Heart left ventricle (tissue), 16 donors: ENCODE data around the gene RAB19. TPM values are rescaled to one million over a fixed set of nuclear protein-coding genes. Genes with fewer than 3 reads are reported as not detected.
A peak's percentile ranks its signal among the peaks of the same experiment; 100 is the strongest.
"Not testable (repeated sequence)": the region's sequence is repeated elsewhere in the genome, so short reads cannot be mapped to it uniquely, and the experiment has no call there.

Experiments used
- ATAC-seq, 4 donors: fragments of 200-7000 bp; cut with Tn5 transposase; one replicate each; pipeline ENCODE4 v1.9.1; 2020 to 2022; ENCODE audit warnings: moderate library complexity in 4 of 4, mild to moderate bottlenecking in 3 of 4, moderate number of reproducible peaks in 1 of 4
- DNase-seq, 5 donors: peaks; one replicate each; pipeline ENCODE4 v3.0.0-alpha.2; 2020
- H3K27ac ChIP-seq, 12 donors: fragments of 200-600 bp; sonication (generic) in 4 of 12; one replicate each; pipeline versions ENCODE4 v1.5.0 to v1.8.0; 2016 to 2022; ENCODE audit warnings: mild to moderate bottlenecking in 2 of 12
- H3K27me3 ChIP-seq, 9 donors: fragments of 200-600 bp; sonication (generic) in 2 of 9; one replicate each; pipeline versions ENCODE4 v1.5.1 to v1.8.0; 2016 to 2022; ENCODE audit warnings: mild to moderate bottlenecking in 3 of 9
- H3K36me3 ChIP-seq, 9 donors: fragments of 200-600 bp; sonication (generic) in 2 of 9; one replicate each; pipeline versions ENCODE4 v1.5.0 to v1.8.0; 2018 to 2022; ENCODE audit warnings: mild to moderate bottlenecking in 2 of 9
- H3K4me1 ChIP-seq, 12 donors: fragments of 200-600 bp; sonication (generic) in 4 of 12; one replicate each; pipeline versions ENCODE4 v1.5.0 to v1.8.0; 2016 to 2022; ENCODE audit warnings: mild to moderate bottlenecking in 3 of 12
- H3K4me3 ChIP-seq, 12 donors: fragments of 200-600 bp; sonication (generic) in 4 of 12; one replicate each; pipeline versions ENCODE4 v1.5.0 to v1.8.0; 2017 to 2022; ENCODE audit warnings: mild to moderate bottlenecking in 9 of 12, moderate library complexity in 4 of 12
- H3K9me3 ChIP-seq, 12 donors: fragments of 200-600 bp; sonication (generic) in 4 of 12; one replicate each; pipeline versions ENCODE4 v1.5.0 to v1.8.0; 2016 to 2022; ENCODE audit warnings: mild to moderate bottlenecking in 1 of 12
- POLR2A ChIP-seq, 2 donors: fragments of 450-650 bp; IDR thresholded peaks; one replicate each; pipeline ENCODE4 v1.6.1; 2017; ENCODE audit warnings: antibody characterized with exemption in 2 of 2, mild to moderate bottlenecking in 2 of 2, moderate library complexity in 2 of 2
- whole genome bisulfite sequencing, 4 donors: extraction: QIAGEN DNeasy Blood & Tissue Kit in 2 of 4; methylation state at CpG; one replicate each; pipeline versions ENCODE4 v1.1.5 to v1.1.7; 2013 to 2018; 5-methylcytosine and 5-hydroxymethylcytosine counted together
- intact Hi-C, 10 donors: fragments of 100-400 bp; cut with DNase I; formaldehyde crosslinking; loops; one replicate each; pipeline versions ENCODE4 v1.11.1 to v1.14.2; 2022
- polyA plus RNA-seq, 2 donors: library from polyadenylated mRNA; stranded (reverse); fragments of 200-250 nt; gene quantifications; one replicate each; pipeline ENCODE4 v1.2.3, GENCODE V29; 2013
- total RNA-seq, 9 donors: library from RNA; depleted of rRNA in 2 of 9; stranded (reverse); fragments of >200 nt in 2 of 9; fragmentation: NEBNext Ultra II Directional in 3 of 9; extraction: Animal tissue kit (Norgen Biotek cat#: 25700) in 3 of 9; gene quantifications; one replicate each; pipeline versions ENCODE4 v1.1.0 to v1.2.4, GENCODE V29; 2016 to 2023
- TF ChIP-seq, protein P1 (sequence below), 12 donors: fragments of 200-600 bp; sonication (generic) in 4 of 12; IDR thresholded peaks; one replicate each; pipeline versions ENCODE4 v1.5.0 to v1.8.0; 2018 to 2022; ENCODE audit warnings: antibody characterized with exemption in 12 of 12, mild to moderate bottlenecking in 5 of 12
- donor health status: ischemic (EF 13 %, LVEDD 7.1; RV severe dilation, severe dysfunction).
- donor health status: healthy with polysubstance abuse.
- donor health status: DM: no; HTN: yes; CAD: no.
- donor health status: DM: no; HTN: no; CAD: no.
- donor health status: ischemic (EF 25% LVEDD 6.9; RV normal size, moderate dysfunction).
- donor health status: ischemic (EF 25% LVEDD 5.7; RV mildly dilated, moderate dysfunction).
- donor health status: healthy.
- donor health status: DM: yes; HTN: yes; CAD: no.
- donor health status: ischemic (EF 35%, LVEDD 5.7; RV mildly dilated, moderate dysfunction).
- donor health status: nonischemic (EF 11% LVEDD 7.7; RV severe dilation, severe dysfunction).
- donor health status: DM: yes; HTN: yes; CAD: no.
- donor health status: PGD.
- donor health status: ischemic (EF 29% LVEDD 5.4; RV normal size, mild dysfunction).
- donor health status: nonischemic (EF 23%, LVEDD 6.1; RV moderate dilation, normal function).

Gene RAB19
- total and polyA plus RNA-seq, 11 donors = not detected

DNA sequence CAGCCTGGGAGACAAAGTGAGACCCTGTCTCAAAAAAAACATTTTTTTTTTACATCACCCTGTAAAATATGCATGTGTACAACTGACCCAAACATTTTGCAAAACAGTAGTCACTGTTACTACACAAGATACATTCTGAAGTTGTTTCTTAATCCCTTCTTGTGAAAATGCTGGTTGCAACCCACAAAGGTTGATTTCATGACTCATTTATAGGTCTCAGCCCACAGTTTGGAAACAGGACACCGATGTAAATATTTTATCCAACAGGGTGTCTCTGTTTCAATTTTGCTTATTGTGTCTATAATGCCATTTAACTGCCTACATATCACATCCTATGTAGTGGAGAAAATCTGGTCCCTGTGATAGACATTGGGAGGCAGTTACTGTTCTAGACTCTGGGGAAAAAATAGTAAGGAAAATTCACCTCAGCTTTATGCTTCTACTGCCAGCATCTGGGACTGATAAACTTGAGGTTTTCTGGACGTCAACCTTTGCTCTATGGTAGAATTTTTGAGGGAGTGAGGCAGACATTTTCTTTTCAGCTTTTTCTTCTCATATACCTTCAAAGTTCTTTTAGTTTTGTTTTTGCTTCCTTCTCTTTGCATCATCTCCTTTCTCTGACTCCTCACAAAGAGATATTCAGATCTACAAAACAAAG lies 1.6 kb upstream of the RAB19 start:
- Histone ChIP-seq H3K9me3 (no peaks in the 10 kb centered on the region), H3K4me3 (no peak overlapping the region), H3K27me3 (peaks cover 0 to 39% (median 7%) of the 10 kb centered on the region in 9 donors), H3K4me1 (peaks cover 0 to 21% (median 2%) of the 10 kb centered on the region in 12 donors), H3K36me3 (no peaks in the 10 kb centered on the region), H3K27ac (no peak overlapping the region)
- no peak for TF ChIP-seq POLR2A (IDR thresholded peaks at IDR 0.05)
- TF ChIP-seq, protein P1, sequence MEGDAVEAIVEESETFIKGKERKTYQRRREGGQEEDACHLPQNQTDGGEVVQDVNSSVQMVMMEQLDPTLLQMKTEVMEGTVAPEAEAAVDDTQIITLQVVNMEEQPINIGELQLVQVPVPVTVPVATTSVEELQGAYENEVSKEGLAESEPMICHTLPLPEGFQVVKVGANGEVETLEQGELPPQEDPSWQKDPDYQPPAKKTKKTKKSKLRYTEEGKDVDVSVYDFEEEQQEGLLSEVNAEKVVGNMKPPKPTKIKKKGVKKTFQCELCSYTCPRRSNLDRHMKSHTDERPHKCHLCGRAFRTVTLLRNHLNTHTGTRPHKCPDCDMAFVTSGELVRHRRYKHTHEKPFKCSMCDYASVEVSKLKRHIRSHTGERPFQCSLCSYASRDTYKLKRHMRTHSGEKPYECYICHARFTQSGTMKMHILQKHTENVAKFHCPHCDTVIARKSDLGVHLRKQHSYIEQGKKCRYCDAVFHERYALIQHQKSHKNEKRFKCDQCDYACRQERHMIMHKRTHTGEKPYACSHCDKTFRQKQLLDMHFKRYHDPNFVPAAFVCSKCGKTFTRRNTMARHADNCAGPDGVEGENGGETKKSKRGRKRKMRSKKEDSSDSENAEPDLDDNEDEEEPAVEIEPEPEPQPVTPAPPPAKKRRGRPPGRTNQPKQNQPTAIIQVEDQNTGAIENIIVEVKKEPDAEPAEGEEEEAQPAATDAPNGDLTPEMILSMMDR (IDR thresholded peaks at IDR 0.05) = no peak
- DNase-seq (no peak), ATAC-seq (no peak)
- WGBS, 4 donors = 74 to 90% (median 85%) methylated on average over 2 of the region's 2 CpGs
- intact Hi-C loops = no loop called here

DNA sequence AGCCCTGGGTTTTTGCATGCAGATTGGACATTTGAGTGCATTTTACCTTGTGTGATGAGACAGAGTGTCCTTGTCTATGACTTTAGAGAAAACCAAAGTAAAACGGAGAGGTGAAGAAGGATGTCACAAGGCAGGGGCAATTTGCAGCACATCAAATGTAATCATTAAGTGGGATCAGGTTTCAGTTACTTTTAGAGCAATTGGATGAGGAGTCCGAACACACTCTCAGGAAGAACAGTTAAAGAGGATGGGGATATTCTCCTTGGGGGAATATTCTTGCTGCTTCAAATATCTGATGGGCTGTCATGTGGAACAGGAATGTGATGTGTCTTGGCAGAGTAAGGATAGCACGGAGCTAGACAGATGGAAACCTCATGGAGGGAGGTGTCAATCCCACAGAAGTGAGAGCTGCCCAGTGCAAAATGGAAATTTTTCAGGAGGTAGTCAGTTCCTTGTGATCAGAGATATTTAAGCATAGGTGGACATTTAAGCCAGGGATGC lies 757 bp downstream of the RAB19 start:
- 49 to 59% (median 54%) methylated on average over 3 of the region's 3 CpGs for WGBS, 4 donors
- Histone ChIP-seq H3K9me3 (no peaks in the 10 kb centered on the region), H3K4me1 (peaks cover 0 to 10% (median 0%) of the 10 kb centered on the region in 12 donors), H3K27ac (no peak overlapping the region), H3K27me3 (peaks cover 0 to 38% (median 7%) of the 10 kb centered on the region in 9 donors), H3K4me3 (peak overlapping the region in 1 of 12 donors; percentile 54), H3K36me3 (no peaks in the 10 kb centered on the region)
- DNase-seq (no peak), ATAC-seq (no peak)
- TF ChIP-seq, protein P1 (IDR thresholded peaks at IDR 0.05) = no peak
- intact Hi-C loops = no loop called here

DNA sequence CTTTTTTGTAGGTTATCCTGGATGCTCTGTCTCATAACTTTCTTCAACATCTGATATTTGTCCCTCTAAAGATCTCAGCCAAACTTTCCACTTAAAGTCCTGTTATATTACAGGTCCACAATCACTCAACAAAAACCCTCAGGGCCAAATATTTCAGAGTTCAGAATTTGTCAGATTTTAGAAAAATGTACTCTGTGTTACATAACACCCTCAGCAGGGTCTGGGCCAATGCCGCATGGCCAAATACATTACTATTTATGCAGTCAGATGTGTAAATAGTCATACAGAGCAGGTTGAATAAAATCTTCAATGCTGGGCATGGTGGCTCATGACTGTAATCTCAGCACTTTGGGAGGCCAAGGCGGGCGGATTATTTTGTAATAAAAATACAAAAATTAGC lies 11.5 kb downstream of the RAB19 start:
- no peak for DNase-seq
- H3K9me3 ChIP-seq = no peaks in the 10 kb centered on the region
- no peaks in the 10 kb centered on the region for H3K36me3 ChIP-seq
- H3K27ac ChIP-seq = no peak overlapping the region
- H3K4me3 ChIP-seq = no peak overlapping the region
- no peak for TF ChIP-seq POLR2A (IDR thresholded peaks at IDR 0.05)
- TF ChIP-seq, protein P1 (IDR thresholded peaks at IDR 0.05) = no peak
- H3K27me3 ChIP-seq = no peaks in the 10 kb centered on the region
- WGBS, 4 donors = 92 to 93% (median 92%) methylated on average over 3 of the region's 3 CpGs
- no peak for ATAC-seq
- intact Hi-C loops = no loop called here
- no peaks in the 10 kb centered on the region for H3K4me1 ChIP-seq

DNA sequence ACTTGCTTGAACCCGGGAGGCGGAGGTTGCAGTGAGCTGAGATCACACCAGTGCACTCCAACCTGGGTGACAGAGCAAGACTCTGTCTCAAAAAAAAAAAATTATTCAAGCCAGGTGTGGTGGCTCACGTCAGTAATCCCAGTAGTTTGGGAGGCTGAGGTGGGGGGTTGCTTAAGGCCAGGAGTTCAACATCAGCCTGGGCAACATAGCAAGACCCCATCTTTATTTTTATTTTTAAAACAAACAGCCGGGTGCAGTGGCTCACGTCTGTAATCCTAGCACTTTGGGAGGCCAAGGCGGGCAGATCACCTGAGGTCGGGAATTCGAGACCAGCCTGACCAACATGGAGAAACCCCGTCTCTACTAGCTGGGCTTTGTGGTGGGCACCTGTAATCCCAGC lies 12.0 kb downstream of the RAB19 start:
- H3K9me3 ChIP-seq, intact Hi-C loops, ATAC-seq, H3K27ac ChIP-seq, H3K4me1 ChIP-seq, H3K36me3 ChIP-seq, H3K4me3 ChIP-seq, DNase-seq, H3K27me3 ChIP-seq: not testable (repeated sequence)
- 92 to 96% (median 94%) methylated on average over 9 of the region's 9 CpGs for WGBS, 4 donors

DNA sequence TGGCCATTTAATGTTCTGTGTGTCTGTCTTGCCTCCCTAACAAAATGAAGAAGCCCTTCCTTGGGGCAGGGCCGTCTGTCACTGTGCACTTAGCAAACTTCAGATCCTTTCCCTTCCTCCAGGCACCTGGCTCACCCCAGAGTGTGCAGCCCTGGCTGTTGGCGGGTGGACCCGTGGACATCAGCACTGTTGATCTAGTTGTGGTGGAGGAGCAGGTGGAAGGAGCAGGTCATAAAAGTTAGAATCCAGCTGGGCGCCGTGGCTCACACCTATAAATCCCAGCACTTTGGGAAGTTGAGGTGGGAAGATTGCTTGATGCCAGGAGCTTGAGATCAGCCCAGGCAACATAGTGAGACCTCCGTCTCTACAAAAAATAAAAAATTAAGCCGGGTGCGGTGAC lies 12.7 kb downstream of the RAB19 start:
- no peak for DNase-seq
- H3K27me3 ChIP-seq = no peaks in the 10 kb centered on the region
- H3K27ac ChIP-seq = no peak overlapping the region
- no peaks in the 10 kb centered on the region for H3K36me3 ChIP-seq
- H3K9me3 ChIP-seq = no peaks in the 10 kb centered on the region
- WGBS, 4 donors = 81 to 91% (median 90%) methylated on average over 8 of the region's 8 CpGs
- H3K4me1 ChIP-seq = no peaks in the 10 kb centered on the region
- no peak for ATAC-seq
- intact Hi-C loops = no loop called here
- H3K4me3 ChIP-seq = no peak overlapping the region
- TF ChIP-seq, protein P1 (IDR thresholded peaks at IDR 0.05) = no peak
- TF ChIP-seq POLR2A (IDR thresholded peaks at IDR 0.05) = no peak
